HG02938 (cell line): ENCODE measurements around the gene RALB.

Experiments used
- ATAC-seq: cut with Tn5 transposase; IDR thresholded peaks from one replicate; pipeline ENCODE4 v1.9.1; 2021; ENCODE audit warnings: mild to moderate bottlenecking, moderate library complexity; ENCODE audit not compliant: unreplicated experiment

The RALB gene

DNA sequence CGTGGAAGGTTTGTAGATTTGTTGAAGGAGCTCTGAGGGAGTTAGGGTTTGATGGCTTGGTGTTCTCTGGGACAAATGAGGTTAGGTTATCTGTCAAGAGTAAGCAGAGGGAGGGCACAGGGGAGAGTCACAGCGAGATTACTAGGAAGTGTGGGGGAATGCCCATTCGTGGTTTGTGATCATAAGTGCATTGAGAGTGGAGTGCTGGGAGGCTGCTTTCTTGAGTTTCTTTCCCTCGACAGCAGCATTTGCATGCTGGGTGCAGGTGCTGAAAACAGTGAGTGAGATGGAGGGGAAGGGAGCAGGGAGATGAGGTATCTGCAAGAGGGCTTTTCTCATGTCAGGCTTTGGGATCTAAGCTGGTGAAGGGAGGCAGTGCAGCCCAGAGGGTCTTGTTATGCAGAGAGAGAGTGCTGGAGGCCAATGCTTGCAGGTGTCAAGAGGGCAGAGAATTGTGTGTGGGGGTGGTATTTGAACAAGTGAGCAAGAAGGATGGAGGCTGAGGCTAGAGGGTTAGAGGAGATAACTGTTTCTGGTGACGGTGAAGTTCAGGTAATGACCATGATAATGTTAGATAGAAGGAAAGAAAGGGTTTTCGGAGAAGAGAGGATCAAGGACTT is 8.8 kb downstream of the RALB start:
- ATAC-seq: peak; percentile 56

DNA sequence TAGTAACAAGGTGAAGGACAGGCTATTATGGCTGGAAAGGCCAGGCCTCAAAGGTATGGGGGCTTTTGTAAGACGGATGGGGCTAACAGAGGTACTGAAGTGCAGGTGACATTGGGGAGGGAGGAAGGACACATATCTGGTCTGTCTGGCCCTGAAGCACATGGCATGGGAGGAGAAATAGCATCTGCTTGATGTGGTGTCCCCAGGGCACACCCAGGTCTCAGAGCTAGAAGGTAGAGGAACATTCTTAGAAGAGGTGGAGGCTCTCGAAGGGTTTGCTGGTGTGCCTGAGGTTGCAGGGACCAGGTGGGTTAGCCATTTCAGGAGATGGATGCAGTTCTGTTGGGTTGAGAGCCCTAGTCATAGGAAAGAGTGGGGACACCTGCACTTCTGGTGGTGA is 9.5 kb downstream of the RALB start:
- ATAC-seq: no peak

DNA sequence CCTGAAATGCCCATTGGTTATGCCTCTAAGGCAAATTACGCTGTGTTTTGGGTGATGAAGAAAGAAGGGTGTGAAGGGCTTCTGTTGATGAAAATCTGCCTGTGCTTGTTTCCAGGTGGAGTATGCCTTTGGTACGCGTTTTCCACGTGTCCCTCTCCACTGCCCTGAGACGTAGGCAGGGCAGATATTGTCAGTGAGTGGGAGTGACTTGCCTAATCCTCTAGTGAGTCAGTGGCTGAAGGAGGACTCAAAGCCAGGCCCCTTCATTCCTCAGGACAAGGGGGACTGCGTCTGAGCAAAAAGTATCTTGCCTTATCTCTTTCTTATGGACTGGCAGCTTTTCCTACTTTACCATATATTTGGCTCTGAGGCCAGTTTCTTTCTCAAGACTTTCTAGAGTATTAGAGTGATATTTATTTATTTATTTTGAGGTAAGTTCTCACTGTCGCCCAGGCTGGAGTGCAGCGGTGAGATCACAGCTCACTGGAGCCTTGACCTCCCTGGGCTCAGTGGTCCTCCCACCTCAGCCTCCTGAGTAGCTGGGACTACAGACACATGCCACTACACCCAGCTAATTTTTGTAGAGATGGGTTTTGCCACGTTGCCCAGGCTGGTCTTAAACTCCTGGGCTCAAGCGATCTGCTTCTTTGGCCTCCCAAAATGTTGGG is 10.2 kb downstream of the RALB start:
- ATAC-seq: no peak

DNA sequence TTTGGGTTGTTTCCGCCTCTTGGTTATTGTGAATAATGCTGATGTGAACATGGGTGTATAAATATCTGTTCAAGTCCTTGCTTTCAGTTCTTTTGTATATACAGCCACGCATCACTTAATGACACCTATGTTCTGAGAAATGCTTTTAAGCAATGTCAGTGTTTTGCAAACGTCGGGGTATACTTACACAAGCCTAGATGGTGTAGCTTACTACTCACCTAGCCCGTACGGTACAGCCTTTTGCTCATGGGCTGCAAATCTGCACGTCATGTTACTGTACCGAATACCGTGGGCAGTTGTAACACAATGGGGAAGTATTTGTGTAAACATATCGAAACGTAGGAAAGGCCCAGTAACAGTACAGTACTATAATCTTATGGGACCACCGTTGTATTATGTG is 12.4 kb downstream of the RALB start:
- ATAC-seq: peak; percentile 48

DNA sequence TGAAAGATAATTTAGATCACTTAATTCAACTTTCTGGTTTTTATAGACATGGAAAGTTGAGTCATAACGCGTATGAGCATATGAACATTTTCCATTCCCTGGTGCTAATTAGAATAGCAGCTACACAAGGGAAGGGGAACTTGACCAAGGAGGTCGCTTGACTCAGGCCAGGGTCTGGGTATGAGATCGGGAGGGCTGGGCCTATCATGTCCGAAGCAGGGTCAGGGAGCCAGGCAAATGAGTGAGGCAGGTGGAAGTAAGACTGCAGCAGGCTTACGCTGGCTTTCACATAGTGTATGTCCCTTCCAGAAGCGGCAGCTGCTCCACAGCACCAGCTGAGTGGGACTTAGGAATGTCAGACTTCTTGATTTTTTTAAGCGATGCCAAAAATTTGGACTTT is 14.7 kb downstream of the RALB start:
- ATAC-seq: no peak

DNA sequence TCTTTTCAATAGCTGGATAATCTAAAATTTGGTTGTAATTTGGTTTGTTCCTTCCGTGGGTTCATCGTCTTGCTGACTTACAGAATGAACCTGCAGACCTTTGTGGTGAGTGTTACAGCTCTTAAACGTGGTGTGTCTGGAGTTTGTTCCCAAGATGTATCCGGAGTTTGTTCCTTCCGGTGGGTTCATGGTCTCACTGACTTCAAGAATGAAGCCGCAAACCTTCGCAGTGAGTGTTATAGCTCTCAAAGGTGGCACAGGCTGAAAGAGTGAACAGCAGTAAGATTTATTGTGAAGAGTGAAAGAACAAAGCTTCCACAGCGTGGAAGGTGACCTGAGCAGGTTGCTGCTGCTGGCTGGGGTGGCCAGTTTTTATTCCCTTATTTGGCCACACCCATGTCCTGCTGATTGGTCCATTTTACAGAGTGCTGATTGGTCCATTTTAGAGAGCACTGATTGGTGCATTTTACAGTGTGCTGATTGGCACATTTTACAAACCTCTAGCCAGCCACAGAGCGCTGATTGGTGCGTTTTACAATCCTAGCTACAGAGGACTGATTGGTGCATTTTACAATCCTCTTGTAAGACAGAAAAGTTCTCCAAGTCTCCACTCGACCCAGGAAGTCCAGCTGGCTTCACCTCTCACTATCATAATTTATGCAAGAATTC is 16.6 kb downstream of the RALB start:
- ATAC-seq: no peak

DNA sequence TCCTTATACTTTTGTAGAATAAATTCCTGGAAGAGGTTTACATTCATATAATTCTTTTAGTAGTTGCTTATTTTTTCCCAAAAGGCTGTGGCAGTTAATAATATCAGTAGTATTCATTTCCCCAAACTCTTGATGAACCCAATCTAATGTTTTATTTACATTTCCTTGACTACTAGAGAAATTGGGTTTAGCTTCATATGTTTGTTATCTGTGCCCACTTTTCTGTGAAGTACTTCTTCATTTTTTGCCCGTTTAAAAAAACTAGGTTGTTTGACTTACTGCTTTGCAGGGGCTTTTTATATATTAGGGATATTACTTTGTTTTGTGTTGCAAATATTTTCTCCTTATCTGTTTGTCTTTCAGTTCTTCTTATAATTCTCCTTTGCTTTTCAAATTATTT is 17.2 kb downstream of the RALB start:
- no peak for ATAC-seq

DNA sequence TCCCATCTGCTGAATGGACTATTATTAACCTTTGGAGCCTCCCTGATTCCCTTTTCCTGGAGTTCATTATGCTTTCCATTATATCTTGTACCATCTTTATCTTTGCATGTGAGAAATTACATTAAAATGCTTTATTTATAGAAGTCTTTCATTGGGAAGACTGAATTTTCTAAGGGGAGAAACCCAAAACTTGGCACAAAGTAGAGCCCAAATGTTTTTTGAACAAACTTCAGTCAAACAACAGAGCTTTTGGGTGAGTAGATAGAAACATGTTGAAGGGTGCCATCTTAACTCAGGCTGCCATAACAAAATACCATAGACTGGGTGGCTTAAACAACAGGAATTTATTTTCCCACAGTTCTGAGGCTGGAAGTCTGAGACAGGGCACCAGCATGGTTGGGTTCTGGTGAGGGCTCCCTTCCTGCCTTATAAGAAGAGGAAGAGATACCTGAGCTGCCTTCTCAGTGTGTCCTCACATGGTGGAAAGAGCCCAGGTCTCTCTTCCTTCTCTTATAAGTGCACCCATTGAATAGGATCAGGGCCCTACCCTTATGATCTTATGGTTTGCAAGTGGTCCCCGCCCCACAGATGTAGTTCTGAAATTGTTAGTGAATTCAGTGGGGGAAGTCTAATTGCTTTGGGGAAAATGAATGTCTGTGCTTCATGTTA is 19.2 kb downstream of the RALB start:
- ATAC-seq: no peak

DNA sequence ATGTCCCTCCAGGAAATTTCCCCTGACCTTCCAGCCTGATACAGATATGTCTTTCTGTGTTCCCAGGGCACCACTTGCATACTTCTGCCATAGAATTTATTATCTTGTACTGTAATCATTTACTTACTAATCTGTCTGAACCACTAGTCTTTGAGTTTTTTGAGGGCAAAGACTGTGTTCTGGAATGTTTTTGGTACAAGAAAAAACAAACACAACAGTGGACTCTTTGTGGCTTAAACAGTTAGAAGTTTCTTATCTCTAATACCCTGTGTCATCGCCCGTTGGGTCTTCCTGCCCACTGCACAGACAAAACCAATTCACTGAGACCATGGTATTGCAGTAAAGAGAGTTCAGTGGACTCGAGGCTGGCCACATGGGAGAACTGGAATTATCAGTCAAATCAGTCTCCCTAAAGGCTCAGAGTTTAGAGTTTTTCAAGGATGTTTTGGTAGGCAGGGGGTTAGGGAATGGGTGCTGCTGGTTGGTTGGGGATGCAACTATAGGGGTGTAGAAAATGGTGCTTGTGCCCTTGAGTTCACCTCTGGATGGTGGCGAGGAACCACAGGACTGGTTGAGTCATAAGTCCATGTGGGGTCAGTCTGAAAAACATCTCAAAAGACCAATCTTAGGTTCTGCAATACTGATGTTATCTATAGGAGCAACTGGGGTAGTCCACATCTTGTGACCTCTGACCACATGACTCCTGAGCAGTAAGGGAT is 20.3 kb downstream of the RALB start:
- ATAC-seq: no peak

DNA sequence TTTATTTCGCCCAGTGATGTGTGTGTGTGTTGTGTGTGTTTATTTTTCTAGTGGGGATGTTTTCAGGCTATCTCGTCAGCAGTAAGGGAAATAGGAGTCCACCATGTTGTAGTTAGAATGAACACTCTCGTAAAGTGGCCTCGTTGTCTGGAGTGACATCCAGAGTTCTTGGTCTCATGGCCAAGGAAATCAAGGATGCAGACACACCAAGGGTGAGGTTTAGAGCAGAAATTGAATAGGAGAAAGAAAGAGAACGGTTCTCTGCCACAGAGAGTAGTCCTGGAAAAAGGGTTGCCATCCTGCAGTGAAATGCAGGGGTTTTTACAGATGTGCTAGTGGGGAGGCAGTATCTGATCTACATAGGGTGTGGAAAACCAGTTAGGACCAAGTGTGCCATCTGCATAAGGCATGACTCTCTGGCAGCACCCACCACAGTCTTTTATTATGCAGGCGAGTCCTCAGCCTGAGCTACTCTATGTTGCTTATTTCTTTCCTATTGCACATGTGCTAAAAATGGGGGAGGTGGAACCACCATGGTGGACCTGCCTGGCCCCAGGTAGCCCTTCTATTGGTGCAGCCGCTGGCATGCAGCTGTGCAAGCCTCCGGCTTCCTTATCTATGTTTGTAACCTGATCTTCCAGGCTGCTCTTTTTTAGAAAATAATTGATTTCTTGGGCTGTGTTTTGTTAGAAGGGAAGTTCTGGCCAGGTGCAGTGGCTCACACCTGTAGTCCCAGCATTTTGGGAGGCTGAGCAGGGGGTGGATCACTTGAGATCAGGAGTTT is 23.2 kb downstream of the RALB start:
- ATAC-seq: no peak

DNA sequence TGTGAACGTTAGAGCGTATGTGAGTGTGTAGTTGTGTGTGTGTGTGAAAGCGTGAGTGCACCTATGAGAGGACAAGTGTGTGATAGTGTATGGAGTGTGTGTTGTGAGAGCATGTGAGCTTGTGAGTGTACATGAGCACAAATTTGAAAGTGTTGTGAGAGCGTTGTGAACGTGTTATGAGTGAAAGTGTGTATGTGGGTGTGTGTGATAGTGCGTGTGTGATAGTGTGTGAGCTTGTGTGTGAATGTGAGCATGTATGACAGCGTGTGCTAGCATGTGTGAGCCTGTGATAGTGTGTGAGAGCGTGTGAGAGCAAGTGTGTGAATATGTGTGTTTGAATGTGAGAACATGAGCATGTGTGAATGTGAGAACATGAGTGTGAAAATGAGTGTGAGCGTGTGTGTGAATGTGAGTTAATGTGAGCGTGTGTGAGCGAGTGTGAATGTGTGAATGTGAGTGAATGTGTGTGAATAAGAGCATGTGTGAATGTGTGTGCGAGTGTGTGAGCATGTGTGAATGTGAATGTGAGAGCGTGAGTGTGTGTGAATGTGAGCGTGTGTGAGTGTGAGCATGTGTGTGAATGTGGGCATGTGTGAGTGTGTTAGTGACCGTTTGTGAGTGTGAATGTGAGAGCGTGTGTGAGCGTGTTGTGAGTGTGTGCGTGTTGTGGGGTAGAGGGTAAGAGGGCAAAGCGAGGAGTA is 25.0 kb downstream of the RALB start:
- ATAC-seq: no peak

DNA sequence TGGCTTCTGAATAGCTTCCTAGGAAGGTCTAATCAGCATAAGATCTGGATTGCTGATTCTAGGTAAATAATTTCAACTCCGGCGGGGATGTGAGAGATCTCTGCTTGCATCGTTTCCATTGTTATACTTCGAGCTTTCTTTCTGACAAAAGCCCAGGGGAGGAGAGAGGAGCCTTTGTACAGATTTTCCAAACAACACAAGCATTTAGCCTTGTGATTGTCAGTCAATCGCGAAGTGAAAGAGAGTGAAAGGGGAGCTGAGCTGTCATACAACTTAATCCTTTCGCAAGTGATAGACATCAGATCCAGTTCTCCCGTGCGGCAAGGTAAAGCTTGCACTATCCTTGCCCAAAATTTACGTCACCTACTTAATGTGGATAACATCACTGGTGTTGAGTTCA is 26.2 kb downstream of the RALB start:
- ATAC-seq: no peak

DNA sequence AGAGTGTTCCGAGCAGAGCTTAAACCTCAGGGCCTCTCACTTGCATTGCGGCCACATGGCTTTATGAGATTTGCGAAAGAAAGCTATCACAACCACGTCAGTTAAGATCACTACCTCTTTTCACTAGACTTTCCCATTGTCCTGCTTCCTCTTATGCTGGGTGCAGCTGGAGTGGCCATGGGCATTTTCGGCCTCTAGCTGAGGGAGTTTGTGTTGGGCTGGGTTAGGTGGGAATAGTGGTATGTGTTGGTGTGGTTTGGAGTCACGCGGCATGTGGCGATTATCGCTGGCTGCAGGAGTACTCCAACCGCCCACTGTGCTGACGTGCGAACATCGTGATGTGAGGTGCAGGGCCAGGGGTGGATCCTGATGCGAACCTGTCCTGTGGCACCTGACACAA is 27.1 kb downstream of the RALB start:
- ATAC-seq: no peak

DNA sequence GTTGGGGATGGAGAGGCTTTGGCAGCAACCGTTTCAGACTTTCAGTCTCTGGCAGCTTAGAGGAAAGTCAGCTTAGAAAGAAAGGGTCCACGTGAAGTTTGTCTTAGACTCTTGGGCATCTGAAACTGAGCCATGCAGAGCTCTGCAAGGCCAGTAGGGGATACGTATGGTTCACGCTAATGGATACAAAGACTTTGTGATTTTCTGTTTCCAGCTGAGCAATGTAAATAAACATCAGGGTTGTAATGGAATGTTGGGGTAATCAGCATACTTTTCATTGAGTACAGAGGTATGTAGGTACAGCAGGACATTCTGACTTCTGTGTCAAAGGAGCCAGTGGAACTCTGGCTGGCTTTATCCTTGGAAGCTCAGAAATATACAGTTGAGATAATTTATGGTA is 31.0 kb downstream of the RALB start:
- no peak for ATAC-seq

DNA sequence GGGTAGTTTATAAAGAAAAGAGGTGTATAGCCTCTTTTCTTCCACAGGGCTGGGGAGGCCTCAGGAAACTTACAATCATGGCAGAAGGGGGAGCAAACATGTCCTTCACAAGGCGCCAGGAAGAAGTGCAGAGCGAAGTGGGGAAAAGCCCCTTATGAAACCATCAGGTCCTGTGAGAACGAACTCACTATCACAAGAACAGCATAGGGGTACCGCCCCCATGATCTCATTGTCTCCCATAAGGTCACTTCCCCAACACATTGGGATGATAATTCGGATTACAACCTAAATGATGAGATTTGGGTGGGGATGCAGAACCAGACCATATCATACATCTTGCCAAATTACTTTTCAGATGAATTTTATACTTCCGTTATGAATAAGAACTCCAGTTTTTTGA is 32.4 kb downstream of the RALB start:
- no peak for ATAC-seq

DNA sequence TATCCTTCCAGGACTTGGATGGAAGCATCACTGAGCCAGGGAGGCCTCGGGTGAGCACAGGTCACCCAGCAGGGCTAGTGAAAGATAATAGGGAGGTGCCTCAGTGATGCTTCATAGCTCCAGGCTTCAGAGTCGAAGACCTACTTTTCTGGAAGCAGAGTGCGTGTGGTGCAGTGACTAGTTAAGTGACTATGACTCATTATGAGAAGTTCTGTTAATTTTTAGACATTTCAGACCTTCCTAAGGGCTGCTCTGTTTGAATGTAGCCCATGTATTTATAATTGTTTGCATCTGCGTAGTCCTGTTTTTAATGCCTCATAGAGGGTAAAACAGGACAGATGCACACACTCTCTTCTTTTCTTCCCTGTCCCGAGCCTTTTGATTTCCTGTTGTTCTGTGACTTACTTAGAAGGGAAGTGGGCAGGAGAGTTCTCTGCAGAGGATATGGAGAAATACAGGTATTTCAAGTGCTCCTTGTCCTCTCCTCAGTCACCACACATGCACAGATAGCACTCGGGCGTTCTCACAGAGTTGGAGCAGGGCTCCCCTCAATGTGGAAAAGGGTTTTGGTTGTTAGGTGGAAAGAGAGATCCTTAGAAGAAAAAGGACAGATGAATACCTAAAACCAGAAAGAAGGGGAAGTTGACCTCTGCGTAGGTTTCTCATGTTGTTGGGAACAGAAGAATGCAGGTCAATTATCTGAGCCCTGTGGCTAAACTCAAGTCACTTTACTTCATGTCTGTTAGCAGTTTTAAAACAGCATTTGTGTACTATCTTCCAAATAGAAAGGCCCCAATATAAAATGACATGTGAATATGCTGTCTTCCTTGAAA is 34.7 kb downstream of the RALB start:
- ATAC-seq: peak; percentile 99

DNA sequence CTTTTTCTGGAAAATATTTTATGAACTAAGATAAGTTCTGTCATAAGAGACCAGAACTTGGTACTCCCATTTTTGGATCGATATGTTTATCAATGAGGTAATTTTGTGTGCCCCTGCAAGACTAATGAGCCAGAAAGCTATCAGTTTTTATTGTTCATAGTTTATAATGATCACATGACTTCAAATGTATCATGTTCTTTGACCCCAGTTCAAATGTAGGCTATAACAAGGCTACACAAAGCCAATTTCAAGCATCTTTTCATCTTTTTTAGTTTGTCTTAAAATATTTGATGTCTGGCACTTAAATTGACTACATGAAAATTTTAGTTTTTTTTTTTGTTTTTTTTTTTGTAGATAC is 35.3 kb downstream of the RALB start:
- ATAC-seq: no peak

DNA sequence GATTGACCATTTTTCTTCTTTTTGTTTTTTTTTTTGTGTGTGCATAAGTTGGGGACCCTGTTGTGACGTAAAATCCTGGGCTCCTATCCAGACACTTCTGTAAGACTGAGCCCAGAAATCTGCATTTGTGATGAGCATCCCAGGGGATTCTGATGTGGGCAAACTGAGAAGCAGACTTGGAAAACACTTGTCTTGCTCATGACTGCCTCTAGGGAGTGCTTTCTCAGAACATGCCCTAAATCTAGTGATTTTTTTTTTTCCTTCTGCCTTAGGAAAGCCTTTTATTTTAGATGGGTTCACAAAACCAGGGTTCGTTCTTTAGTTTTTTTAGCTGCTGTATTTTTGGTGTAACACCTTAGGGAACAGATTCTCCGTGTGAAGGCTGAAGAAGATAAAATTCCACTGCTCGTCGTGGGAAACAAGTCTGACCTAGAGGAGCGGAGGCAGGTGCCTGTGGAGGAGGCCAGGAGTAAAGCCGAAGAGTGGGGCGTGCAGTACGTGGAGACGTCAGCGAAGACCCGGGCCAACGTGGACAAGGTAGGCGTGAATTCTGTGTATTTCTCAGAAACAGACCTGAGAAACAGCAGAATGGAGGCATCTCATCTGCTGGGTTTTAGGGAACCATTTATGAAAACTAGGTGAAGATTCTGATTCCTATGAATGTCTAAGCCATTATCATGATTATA is 36.7 kb downstream of the RALB start:
- no peak for ATAC-seq

DNA sequence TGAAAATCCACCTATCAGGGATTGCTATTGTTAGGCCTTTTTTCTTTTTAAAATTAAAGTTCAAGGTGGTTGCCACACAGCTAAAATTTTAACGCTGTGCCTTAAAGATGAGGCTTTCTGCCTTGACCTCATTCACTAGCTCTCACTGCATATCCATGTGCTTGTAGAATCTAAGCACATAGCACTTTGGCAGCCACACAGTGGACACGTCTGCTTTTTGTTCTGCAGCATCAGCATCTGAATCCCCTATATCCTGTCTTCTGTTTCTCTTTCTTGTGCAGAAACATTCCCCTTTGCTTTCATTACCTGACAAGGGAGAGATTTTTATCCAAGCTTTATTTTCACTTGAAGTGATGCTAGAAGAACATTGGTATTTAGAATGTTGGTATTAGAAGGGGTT is 38.1 kb downstream of the RALB start:
- no peak for ATAC-seq
